NCI-H2107 treated with DMSO at 0.1 percent for 48 hours (cell line): ENCODE results near the gene KLF7.

Source experiments
- DNase-seq: peaks from one replicate; lab custom pipeline; 2025; ENCODE audit not compliant: unreplicated experiment; lab: John Stamatoyannopoulos, UW

The KLF7 gene

DNA sequence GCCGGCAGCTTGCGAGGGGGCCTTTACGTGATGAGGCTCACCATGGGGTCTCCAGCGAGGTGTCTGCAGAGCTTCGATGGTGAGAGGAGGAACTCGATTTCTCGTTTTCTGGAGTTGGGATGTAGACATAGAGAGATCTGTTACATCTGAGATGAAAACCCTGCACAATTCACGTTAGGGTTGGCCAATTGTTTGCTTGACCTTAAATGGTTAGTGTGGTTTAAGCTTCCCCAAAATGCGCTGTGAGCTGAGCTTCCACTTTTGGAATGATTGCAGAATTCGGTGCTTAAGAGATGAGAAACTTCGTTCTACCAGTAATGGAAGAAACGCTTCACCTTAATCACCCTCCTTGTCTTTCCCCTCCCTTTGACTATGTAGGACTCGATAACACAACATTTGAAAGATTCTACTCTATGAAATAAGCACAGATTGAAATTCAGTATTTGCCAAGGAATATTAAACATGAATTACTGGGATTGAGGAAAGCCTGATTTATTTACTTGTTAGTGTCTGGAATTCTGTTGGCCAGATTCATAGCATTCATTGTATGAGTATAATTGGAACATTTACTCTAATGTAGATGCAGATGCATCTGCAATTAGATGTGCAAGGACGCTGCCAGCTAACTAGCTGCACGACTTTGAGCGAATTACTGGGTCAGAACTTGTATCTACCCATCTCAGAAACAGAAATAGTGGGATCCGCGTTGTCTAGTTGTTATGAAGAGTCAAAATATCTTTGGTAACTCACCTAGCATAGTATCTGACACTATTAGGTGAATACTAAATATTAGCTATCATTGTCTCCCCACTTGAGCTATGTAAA, 1.6 kb upstream of the KLF7 start:
- peak; percentile 62 for DNase-seq

DNA sequence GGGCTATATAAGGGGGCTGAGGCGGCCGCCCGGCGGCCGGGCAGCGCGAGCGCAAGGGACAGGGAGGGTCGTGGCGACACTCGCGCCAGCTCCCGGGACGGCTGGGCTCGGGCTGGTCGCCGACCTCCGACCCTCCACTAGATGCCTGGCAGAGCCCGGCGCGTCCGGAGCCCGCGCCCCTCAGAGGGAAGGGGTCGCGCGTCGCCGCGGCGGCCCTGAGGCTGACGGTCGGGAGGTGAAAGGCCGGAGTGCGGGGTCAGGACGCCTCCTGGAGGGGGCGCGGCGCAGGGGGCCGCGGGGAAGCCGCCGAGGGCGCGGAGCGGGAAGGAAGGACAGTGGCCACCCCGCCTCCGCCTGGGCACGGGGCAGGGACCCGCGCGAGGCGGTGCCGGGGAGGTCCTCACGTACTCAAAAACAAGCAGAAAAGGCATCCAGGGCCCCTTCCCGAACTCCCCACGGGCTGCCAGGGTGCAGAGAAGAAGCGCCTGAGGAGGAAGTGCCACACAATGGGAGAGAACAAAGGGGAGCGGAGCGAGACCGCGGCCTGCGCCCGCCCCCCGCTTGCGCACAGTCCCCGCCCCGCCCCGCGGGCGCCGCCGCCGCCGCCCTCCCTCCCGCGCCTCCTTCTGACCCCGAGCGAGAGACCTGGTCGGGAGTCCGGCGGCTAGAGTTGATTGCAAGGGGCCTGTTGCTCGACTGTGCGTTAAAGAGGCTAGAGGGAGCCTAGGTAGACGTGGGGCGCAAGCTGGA, 776 bp upstream of the KLF7 start:
- peak; percentile 62 for DNase-seq

DNA sequence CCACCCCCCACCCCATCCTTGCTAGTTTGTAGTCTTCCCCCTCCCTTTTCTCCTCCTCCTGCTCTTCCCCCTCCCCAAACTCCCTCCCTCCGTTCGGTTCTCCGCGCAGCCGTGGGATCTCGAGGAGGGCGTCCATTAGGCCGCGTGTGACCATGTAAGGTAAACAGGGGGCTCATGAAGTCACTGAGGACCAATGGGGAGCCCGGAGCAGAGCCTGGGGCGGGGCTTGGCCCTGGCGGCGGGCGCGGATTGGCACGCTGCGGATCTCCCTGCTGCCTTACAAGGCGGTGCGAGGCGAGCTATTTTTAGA, 246 bp upstream of the KLF7 start:
- DNase-seq = peak; percentile 91

DNA sequence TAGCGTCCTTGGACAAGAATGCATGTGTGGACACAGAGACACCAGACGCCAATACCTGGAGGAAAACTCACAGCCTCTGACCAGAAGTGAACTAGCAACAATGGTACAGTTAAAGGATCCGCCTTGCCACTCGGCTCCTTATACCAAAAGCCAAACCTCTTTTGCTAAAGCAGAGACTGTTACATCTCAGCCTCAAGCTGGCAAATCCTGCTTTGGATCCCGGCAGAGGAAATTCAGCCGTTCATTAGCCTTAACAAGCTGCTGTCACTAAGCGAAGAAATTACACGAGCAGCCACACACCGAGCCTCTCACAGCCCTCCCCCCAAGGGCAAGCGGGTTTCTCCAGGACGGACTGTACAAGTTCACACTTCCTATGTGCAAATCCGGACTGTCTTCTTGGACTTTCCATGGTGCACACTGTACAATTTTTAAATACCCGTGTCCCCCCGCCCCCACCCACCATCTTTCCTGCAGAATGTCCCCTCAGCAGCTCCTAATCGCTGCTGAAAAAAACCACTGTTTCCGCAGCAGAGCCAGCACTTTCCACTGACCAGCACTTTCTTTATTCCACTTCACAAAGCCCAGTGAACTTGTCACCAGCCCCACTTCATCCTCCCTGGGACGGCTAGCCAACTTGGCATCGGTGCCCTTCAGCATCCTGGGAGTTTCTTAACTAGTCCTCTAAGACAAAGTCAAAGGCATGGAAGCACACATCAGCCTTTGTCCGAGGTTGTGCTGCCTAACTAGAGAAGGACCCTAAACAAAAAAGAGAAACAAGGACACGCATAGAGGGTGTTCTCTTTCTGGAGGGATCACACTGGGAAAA, 1.5 kb downstream of the KLF7 start:
- DNase-seq = peak; percentile 38

DNA sequence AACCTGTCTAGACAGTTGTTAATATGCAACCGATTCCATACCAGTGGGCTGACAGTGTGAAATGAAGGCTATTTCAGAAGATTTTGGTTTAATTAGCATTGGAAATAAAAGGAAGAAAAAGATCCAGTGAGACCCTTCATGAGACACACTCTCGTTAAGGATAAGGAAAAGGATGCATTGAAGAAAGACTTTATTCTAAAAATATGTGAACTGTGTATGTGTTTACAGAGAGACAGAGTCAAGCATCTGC, 2.1 kb downstream of the KLF7 start:
- no peak for DNase-seq

DNA sequence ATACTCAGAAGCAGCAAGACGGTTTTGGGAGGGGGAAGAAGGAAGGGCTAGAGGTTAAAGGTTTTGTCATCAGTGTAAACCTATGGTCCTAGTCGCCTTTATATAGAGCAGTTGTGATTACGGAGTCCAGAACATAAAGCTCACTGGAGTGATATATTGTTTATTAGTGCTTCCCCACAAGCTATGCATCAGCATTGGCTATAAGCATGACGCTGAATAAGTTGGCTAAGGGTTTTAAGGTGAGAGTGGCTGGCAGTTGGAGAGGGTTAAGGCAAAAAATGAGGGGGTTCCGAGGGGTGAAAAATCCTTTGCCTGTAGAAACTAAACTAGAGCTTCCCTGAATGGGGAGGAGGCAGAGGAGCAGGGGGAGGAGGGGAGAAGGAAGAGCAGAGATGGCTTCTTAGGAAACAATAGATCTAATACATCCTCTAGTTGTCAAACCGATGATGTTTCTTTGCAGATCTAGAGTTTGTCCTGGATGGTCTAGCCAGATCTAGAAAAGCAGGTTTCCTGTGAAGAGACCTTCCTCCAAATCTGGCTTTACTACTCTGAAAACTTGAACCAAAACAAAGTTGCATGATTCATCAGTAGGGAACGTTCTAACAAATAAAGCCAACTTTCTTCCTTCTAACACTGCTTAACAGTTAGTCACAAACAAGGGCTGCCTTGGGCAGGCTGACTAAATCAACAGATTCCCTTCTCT, 2.5 kb downstream of the KLF7 start:
- no peak for DNase-seq

DNA sequence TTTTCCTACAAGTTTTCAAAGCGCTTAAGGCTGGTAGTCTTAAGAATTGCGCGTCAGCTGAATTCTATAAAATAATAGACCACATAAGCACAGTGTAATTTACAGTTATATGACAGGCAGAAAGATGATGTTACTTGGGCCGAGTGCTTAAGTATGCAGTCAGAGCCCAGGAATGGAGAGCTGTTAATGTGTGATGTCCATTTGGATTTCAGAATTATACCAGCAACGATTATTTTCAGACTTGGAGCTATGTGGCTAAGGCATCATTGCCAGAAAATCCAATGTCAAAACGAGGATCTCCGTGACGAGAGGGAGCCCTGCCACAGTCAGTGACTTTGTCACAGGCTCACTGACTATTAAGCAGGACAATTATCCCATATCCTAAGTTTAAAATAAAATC, 3.4 kb downstream of the KLF7 start:
- DNase-seq = no peak

DNA sequence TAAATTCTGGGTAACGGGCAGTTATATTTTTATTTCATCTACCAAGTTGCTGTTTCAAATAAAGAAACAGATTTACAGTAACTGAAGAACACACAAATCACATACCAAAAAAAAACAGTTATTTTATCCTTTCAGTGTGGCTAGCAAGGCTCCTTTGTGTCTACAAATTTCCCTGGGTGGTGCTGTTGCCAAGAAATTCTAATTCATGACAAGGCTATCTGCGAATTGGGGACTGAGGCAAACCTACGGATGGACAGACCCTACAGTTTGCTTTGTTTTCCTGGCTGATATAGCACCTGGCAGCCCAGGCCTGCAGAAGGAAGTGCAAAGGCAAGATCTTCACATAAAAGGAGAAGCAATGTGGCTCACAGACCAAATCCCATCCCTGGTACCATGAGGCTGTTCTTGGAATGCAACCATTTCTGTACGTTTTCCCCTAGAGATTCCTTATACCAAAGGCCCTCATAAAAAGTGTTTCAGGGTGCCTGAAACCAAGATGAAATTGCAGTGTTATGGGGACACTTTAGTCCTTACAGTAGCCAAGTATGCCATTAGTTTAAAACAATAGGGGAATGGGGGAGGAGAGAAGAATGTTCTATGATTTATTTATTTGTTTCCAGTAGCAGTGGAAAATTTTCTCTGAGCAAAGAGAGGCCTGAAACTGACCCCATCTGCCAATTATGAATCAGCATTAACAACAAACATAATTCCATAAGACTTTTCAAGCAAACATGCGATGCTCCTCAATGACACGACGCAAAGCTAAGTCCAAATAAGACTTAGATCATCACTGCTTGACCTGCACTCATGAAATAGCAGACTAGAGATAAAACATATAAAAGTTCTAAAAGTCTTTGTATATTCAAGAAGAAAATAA, 4.3 kb downstream of the KLF7 start:
- peak; percentile 29 for DNase-seq

DNA sequence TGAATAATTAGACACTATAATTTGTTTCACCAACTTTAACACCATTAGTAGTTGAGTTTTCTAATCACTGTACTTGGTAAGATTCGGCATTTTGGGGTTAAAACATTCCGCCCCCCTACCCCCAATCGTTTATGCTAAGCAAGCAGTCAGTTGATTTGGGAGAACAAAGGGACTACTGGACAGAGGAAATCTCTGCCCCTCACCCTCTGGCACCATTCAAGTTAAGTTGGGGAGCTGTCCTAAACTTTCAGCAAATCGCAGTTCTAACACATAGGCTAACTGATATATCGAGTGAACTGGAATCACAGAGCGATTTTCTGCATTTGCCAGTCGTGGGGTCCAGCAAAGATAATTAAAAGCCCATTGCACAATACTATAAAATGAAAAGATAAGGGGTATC, 5.6 kb downstream of the KLF7 start:
- DNase-seq = no peak

DNA sequence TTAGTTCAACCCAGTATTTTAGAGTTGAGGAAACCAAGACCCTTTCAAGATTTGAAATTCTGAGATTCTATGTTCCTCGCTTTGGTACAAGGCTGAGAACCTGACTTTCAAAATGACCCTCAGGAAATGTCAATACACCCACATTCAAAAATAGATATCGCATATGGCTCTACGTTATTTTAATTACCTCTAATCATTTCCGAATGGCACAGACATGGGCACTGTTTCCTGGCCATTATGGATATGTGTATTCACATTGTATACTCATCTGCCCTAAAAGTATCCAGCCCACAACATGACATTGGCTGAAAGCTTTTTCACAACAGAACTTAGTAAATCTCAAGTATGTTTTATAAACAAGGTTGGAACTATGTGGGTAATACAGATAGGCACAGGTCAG, 6.7 kb downstream of the KLF7 start:
- no peak for DNase-seq

DNA sequence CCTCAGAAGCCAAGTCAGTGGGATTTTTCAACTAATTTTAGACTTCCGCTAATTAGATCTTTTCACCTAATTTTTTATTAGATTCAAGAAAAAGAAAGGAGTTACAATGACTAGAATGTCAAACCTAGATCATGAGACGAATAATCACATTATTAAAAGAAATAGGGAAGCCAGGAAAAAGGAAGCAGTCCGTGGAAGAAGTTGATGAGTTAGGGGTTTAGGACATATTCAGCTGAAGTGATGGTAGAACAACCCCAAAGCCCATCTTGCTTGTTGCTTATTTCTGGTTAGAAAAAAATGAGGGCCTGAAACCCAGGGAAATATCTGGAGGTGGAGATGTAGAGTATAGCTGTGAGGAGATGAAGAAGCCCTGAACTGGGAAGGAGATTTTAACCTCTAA, 8.0 kb downstream of the KLF7 start:
- DNase-seq = no peak

DNA sequence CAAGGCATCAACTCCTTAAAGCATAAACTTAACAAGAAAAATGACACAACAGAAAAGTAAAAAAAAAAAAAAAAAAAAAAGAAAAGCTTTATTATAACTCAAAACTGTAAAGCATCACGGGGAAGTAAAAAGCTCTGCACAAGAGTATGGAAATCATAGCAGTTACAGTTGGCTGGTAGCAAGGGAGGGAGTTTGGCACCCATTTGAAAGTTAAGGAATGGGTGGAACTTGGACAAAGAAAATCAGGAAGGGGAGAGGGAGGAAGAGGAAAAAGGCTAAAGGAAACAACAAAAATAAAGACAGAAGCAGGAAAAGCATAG, 8.6 kb downstream of the KLF7 start:
- DNase-seq = no peak

DNA sequence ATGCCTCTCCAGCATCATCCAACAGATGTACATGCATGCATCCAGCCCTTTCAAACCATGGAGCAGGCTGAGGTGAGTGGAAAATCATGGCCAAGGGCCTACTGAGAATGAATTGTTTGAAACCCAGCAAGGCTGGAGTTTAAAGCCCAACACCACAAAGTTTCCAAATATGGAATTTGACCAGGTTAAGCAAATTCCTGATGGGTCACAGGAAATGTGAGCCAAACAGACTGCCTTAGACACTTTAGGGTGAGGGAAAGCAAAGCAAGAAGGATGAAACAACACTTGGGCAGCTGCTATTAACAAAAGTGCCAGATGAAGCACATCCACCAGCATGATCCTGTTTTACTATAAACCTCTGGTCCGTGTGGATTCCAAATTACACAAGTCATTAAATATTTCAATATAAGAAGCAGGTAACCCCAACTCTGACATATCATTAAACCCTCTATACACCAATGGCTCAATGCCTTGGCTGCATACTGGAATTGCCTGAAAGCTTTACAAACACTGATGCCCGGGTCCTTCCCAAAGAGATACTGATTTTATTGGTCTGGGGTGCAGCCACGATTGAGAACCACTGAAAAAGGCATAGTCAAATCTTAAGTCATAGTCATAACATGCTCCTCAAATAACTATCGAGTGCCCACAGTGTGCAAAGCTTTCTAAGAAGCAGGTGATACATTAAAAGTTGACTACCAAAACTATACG, 9.1 kb downstream of the KLF7 start:
- DNase-seq = no peak

DNA sequence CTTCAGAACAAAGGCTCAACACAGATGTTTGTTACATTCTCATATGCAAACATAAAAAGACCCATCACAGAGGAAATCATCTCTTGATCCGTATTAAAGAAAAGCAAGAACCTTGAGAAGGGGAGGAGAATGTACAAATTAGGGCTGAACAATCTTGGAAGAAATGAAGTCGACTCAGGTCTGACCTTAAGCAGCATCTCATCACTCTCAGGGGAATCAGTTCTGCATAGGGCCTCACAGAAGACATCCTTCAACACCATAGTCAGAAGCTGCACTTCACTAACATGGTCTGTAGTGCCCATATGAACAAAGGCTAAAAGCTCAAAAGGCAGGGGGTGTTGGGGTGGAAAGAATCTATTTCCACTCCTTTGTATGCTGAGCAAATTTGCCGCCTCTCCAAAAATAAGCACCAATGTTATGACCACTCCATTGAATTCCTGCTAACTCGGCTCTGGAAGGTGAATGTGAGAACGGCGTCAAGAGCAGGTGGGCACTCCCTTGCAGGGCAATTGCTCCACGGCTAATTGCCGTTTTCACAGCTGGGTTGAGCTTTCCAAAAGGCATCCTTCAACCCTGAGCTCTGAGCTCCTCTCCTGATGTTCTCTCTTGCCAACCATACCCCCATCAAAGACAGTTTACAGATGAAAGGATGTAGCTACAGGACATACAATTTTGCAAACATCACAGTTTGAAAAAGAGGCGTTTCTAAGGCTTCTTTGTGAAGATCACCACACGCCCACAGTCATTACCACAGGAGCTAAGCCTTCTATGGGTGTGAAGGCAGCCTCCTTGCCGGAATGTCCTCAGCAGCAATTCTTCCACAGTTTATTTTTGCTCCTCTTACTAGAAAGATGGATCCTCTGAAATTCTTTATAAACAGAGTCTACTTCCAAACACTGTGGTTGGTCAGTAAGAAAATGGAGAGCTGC, 10.0 kb downstream of the KLF7 start:
- DNase-seq = peak; percentile 68

DNA sequence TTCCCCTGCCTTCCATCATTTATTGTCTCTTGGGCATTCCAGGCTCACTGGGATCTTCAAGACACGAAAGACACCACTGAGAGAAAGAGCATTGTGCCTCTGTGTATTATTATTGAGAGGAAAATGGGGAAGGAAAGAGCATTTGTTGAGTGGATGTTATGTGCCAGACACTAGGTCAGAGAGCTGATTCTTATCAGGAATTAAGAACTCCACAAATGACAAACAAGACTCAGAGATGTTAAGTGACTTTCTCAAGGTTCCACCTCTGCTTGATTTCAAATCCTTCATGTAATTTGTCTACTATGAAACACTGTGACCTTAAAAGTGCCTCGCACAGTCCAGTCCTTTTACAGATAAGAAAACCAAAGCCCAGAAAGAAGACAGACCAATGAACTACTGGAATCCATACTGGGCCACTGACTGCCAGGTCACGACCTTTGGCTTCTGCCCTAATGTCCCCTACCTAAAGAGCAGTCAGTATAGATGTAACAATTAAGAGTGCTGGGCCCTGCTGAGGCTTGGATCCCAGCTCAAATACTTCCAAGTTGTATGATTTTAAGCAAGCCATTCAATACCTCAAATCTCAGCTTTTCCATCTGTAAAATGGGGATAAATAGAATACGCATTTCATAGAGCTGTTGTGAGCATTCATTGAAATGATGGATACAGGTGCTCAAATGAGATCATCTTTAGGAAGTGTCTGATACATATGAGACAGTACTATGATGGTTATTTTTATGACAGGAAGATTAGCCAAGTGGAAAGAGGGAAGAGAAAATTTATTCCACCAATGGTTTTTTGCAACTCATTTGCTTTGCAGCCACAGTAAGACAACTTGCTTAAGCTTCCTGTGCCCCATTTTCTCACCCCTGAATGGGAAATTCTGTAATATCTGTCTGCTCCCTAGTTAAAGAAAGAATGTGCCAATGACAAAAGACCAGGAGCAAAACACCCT, 10.9 kb downstream of the KLF7 start:
- DNase-seq = no peak

DNA sequence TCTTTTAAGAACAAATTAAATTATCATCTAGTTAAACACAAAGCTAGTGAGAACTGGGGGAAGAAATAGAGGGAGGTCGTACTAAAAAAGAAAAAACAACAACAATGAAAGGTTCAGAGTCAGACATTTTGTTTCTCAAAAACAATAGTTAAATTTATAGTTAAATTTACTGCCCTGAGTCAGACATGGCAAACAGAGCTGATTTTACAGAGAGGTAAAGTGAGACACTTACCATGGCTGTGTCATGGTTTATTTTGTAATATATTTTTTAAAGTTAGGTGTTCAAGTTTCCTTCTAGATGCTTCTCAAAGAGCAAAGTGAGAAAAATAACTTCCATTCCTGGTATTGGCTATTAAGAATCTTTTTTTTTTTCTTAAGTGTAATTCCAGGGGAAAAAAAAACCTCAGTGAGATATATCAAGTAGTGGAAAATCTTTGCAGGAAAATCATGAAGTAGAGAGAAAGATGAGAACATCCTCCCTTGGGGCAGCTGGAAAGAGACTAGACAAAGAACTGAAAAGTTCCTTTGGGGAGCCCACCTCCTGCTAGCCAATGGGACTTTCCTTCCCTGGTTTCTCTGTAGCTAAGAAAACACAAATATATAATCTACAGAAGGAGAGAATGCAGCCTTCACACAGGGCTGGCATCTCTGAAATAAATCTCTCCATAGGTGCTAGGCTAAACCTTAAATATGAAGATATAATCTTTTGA, 12.3 kb downstream of the KLF7 start:
- DNase-seq = no peak

DNA sequence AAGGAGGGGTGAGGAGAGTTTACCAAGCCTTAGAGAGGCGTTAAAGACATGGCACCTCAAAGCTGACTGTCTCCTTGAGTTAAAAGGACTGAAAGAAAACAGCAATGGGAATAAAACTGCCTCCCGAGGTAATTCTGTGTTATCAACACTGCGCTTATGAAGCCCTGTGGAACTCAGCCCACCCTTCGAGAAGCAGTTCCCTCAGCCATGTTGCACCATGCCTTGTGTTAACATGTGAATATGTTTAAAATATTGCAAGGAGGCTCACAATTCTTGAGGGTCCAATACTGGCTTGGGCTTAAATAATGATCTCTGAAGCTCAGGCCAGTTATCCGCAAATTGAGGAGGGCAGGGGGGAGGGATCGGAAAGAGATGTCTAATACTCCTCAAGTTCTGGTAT, 14.7 kb downstream of the KLF7 start:
- no peak for DNase-seq
